Colonic mucosa (tissue), 4 donors: ENCODE data around the gene AVEN. TPM values are rescaled to one million over a fixed set of nuclear protein-coding genes. Genes with fewer than 3 reads are reported as not detected.

Experiments
- DNase-seq: peaks from one replicate; pipeline ENCODE4 v3.0.0-alpha.2; 2020
- H3K27ac ChIP-seq: fragments of 200-600 bp; one replicate; pipeline ENCODE4 v1.8.0; 2021
- H3K27me3 ChIP-seq: fragments of 200-600 bp; one replicate; pipeline ENCODE4 v1.8.0; 2021
- H3K36me3 ChIP-seq: fragments of 200-600 bp; one replicate; pipeline ENCODE4 v1.8.0; 2021
- H3K4me1 ChIP-seq: fragments of 200-600 bp; one replicate; pipeline ENCODE4 v1.8.0; 2021; ENCODE audit warnings: mild to moderate bottlenecking
- H3K4me3 ChIP-seq: fragments of 200-600 bp; one replicate; pipeline ENCODE4 v1.8.0; 2021
- H3K9ac ChIP-seq, 2 donors: one replicate each; pipeline ENCODE4 v1.7.0; 2013; ENCODE audit warnings: control low read depth in 2 of 2, low read depth in 2 of 2, low read length in 2 of 2
- H3K9me3 ChIP-seq: fragments of 200-600 bp; one replicate; pipeline ENCODE4 v1.8.0; 2021
- intact Hi-C: fragments of 100-400 bp; cut with DNase I; formaldehyde crosslinking; loops from one replicate; pipeline ENCODE4 v1.14.1; 2022
- total RNA-seq, 2 donors: library from RNA; stranded (reverse); fragmentation: NEBNext Ultra II Directional in 1 of 2; extraction: Animal tissue kit (Norgen Biotek cat#: 25700) in 1 of 2; gene quantifications; one replicate each; pipeline ENCODE4 v1.2.1, GENCODE V29; 2021
- TF ChIP-seq, protein P1 (sequence below): fragments of 200-600 bp; IDR thresholded peaks from one replicate; pipeline ENCODE4 v1.8.0; 2022; ENCODE audit warnings: antibody characterized with exemption, mild to moderate bottlenecking
- donor health status: healthy.
- donor health status: DM: no; HTN: no; CAD: no.
- donor health status: DM: no; HTN: no; CAD: no.

The AVEN gene
- total RNA-seq, 2 donors from 2014 or later: 10.0 to 13.9 TPM

DNA sequence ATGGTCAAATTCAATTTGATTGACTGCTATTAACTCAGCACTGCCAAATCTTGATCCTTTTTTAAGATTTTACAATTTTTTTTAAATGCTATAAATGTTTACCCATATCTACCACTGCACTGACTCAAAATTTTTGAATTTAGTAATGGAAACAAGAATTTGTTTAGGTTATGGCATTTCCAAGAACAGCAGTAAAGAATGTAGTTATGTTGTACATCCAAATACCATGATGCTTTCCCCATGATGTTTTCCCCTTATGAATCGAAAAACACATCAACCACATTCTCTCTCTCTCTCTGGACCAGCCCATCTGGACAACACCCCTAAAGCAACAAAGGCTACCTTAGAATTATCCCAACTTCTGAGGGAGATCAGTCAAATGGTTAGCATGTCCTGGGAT lies 56.5 kb downstream of the AVEN start:
- H3K27me3 ChIP-seq: no peaks in the 10 kb centered on the region
- H3K36me3 ChIP-seq: no peaks in the 10 kb centered on the region
- H3K9ac ChIP-seq: no peak overlapping the region
- DNase-seq: no peak
- H3K27ac ChIP-seq: no peak overlapping the region
- H3K4me1 ChIP-seq: no peaks in the 10 kb centered on the region
- H3K4me3 ChIP-seq: no peak overlapping the region
- H3K9me3 ChIP-seq: no peaks in the 10 kb centered on the region
- intact Hi-C loops: no loop called here
- TF ChIP-seq, protein P1, sequence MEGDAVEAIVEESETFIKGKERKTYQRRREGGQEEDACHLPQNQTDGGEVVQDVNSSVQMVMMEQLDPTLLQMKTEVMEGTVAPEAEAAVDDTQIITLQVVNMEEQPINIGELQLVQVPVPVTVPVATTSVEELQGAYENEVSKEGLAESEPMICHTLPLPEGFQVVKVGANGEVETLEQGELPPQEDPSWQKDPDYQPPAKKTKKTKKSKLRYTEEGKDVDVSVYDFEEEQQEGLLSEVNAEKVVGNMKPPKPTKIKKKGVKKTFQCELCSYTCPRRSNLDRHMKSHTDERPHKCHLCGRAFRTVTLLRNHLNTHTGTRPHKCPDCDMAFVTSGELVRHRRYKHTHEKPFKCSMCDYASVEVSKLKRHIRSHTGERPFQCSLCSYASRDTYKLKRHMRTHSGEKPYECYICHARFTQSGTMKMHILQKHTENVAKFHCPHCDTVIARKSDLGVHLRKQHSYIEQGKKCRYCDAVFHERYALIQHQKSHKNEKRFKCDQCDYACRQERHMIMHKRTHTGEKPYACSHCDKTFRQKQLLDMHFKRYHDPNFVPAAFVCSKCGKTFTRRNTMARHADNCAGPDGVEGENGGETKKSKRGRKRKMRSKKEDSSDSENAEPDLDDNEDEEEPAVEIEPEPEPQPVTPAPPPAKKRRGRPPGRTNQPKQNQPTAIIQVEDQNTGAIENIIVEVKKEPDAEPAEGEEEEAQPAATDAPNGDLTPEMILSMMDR: no peak

DNA sequence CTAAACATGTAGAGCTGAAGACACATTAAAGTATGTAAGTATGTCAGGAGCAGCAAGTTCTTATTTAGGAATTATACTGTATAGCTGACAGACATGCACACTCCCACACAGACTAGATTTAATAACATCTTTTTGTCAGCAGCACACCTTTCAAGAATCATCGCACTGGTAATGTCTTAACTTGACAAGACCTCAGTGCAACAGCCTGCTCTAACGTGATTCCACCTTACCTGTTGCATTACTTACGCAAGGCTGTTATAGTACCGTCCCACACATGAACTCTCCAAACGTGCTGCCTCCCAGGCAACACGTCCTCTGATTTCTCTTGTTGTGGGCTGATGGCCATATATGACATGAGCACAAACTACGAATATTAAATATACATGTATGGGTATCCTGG lies 58.8 kb downstream of the AVEN start:
- H3K4me1 ChIP-seq: no peaks in the 10 kb centered on the region
- no peak for DNase-seq
- no peaks in the 10 kb centered on the region for H3K36me3 ChIP-seq
- intact Hi-C loops: no loop called here
- TF ChIP-seq, protein P1: no peak
- no peaks in the 10 kb centered on the region for H3K9me3 ChIP-seq
- H3K9ac ChIP-seq: no peak overlapping the region
- H3K27ac ChIP-seq: no peak overlapping the region
- H3K4me3 ChIP-seq: no peak overlapping the region
- no peaks in the 10 kb centered on the region for H3K27me3 ChIP-seq

DNA sequence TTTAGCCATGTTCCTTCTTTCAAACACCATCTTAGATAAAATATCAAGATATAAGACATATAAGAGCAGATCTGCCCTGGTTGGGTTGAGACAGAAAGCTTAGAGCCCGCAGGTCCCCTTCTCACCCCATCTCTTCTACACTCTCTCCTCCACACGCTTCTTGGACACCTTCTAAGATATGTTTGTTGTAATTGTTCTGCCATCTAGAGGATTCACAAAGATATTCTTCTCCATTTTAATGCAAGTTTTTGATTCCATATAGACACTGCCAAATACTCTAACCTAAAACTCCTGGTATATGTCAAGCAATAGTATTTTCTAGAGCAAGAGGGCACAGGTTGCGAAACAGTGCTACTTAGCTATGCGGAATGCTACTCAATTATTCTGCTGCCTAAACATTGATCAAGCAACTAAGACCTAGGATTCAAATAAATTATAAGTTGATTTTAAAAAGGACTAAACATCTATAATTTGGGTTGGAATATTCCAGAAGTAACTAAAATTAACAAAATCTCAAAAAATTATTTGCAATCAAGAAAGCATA lies 63.9 kb downstream of the AVEN start:
- Histone ChIP-seq H3K9me3 (no peaks in the 10 kb centered on the region), H3K27me3 (no peaks in the 10 kb centered on the region), H3K4me1 (no peaks in the 10 kb centered on the region), H3K4me3 (no peak overlapping the region), H3K9ac (no peak overlapping the region), H3K36me3 (no peaks in the 10 kb centered on the region), H3K27ac (no peak overlapping the region)
- intact Hi-C loops: no loop called here
- TF ChIP-seq, protein P1: no peak
- DNase-seq: no peak

DNA sequence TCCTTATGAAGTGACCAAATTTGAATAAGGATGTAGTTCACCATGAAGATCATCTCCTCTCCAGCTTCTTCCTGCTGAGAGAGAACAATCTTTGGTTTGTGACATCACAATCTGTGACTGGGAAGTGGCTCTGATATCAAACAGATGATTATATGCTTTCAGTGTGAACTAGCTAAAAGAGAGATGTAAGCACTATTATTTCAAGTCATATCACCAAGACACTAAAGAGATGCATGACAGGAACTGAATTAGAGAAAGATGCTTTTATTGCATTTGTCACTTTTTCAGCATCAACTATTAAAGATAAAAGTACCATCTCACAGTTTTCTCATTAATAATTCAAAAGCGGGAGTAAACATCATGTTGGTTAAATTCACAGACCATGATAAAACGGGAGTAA lies 67.2 kb downstream of the AVEN start:
- Histone ChIP-seq H3K9me3 (no peaks in the 10 kb centered on the region), H3K27ac (no peak overlapping the region), H3K4me3 (no peak overlapping the region), H3K27me3 (no peaks in the 10 kb centered on the region), H3K4me1 (no peaks in the 10 kb centered on the region), H3K9ac (no peak overlapping the region), H3K36me3 (no peaks in the 10 kb centered on the region)
- intact Hi-C loops: no loop called here
- TF ChIP-seq, protein P1: no peak
- no peak for DNase-seq

DNA sequence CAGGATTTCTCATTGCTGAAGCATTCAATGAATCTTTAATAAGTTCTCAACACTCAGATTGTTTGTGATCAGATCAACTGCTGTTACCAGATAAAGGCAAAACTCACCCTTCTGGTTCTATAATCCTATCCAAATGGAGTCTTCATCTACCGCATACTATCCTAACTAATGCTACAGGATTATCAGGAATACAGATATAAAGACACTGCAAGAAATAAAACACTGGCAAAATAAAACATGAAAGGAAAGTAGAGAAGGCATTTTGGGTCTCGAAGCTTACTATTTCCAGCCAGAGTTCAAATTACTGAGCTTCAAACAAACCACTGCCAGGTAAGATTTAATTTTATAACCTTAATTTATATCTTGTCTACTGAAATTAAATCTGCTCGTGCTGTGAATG lies 70.2 kb downstream of the AVEN start:
- Histone ChIP-seq H3K4me3 (no peak overlapping the region), H3K9ac (no peak overlapping the region), H3K36me3 (no peaks in the 10 kb centered on the region), H3K27ac (no peak overlapping the region), H3K27me3 (no peaks in the 10 kb centered on the region), H3K9me3 (no peaks in the 10 kb centered on the region), H3K4me1 (no peaks in the 10 kb centered on the region)
- intact Hi-C loops: no loop called here
- TF ChIP-seq, protein P1: no peak
- DNase-seq: no peak
